Upper lobe of left lung (tissue), 4 donors: ENCODE measurements around the gene C11orf24.

Source experiments
- CTCF ChIP-seq, 6 experiments: fragments of 450-650 bp in 4 of 6; fragments of 200-600 bp in 2 of 6; sonication (generic) in 2 of 6; IDR thresholded peaks; one replicate each; pipeline ENCODE4 v1.5.1; 2016 to 2019; ENCODE audit warnings: antibody characterized with exemption in 6 of 6
- POLR2A ChIP-seq, 4 donors: fragments of 450-650 bp; IDR thresholded peaks; one replicate each; pipeline ENCODE4 v1.5.1; 2016 to 2017; ENCODE audit warnings: antibody characterized with exemption in 4 of 4, mild to moderate bottlenecking in 2 of 4

- TF ChIP-seq CTCF (IDR thresholded peaks at IDR 0.05) (no peak), POLR2A (IDR thresholded peaks at IDR 0.05) (no peak)
These were observed 42.7 kb upstream of the C11orf24 start for GRCh38 chr11:68314203-68315170.
